Fibroblast of gingiva (primary cell): ENCODE data around the gene CYFIP2.

Experiments
- DNase-seq: peaks from one replicate; pipeline ENCODE4 v3.0.0-alpha.2; 2011; ENCODE audit warnings: low read depth

The CYFIP2 gene

GRCh38 chr5:157258450-157258849 is 7.5 kb upstream of the CYFIP2 start:
- DNase-seq, result no peak

GRCh38 chr5:157259699-157260098 is 6.2 kb upstream of the CYFIP2 start:
- DNase-seq, result no peak

- no peak for DNase-seq
Measured at GRCh38 chr5:157263496-157264090, 2.3 kb upstream of the CYFIP2 start.

GRCh38 chr5:157266286-157267007 is 524 bp downstream of the CYFIP2 start:
- DNase-seq, result no peak

- no peak for DNase-seq
Measured at GRCh38 chr5:157267025-157267424, 1.1 kb downstream of the CYFIP2 start.

GRCh38 chr5:157267761-157268480 is 2.0 kb downstream of the CYFIP2 start:
- DNase-seq, result no peak

GRCh38 chr5:157269165-157269671 is 3.3 kb downstream of the CYFIP2 start:
- DNase-seq, result no peak

- no peak for DNase-seq
Measured at GRCh38 chr5:157269761-157270272, 3.9 kb downstream of the CYFIP2 start.

- DNase-seq, result no peak
Measured at GRCh38 chr5:157270771-157271170, 4.8 kb downstream of the CYFIP2 start.

- no peak for DNase-seq
Measured at GRCh38 chr5:157271740-157272271, 5.9 kb downstream of the CYFIP2 start.

- DNase-seq, result no peak
Measured at GRCh38 chr5:157273131-157273556, 7.2 kb downstream of the CYFIP2 start.

- no peak for DNase-seq
Measured at GRCh38 chr5:157275403-157275802, 9.5 kb downstream of the CYFIP2 start.

- DNase-seq, result no peak
Measured at GRCh38 chr5:157278319-157279037, 12.6 kb downstream of the CYFIP2 start.

- DNase-seq, result no peak
Measured at GRCh38 chr5:157279605-157280239, 13.8 kb downstream of the CYFIP2 start.

- peak; percentile 75 for DNase-seq
Measured at GRCh38 chr5:157280927-157281326, 15.0 kb downstream of the CYFIP2 start.

- no peak for DNase-seq
Measured at GRCh38 chr5:157282150-157282549, 16.2 kb downstream of the CYFIP2 start.

- no peak for DNase-seq
Measured at GRCh38 chr5:157283434-157283833, 17.5 kb downstream of the CYFIP2 start.

GRCh38 chr5:157284458-157285212 is 18.7 kb downstream of the CYFIP2 start:
- DNase-seq, result no peak

- DNase-seq, result no peak
Measured at GRCh38 chr5:157285310-157286035, 19.6 kb downstream of the CYFIP2 start.

- DNase-seq, result no peak
Measured at GRCh38 chr5:157286761-157287211, 20.9 kb downstream of the CYFIP2 start.
